GM19238 (cell line): ENCODE data around the gene PGD.
"Not testable (repeated sequence)": the region's sequence is repeated elsewhere in the genome, so short reads cannot be mapped to it uniquely, and the experiment has no call there.

Experiments
- DNase-seq: peaks from one replicate; pipeline ENCODE4 v3.0.0; 2011; ENCODE audit warnings: low spot score; ENCODE audit not compliant: insufficient read length

Gene PGD

GRCh38 chr1:10433790-10434189 lies 34.9 kb downstream of the PGD start:
- no peak for DNase-seq

GRCh38 chr1:10434590-10434989 lies 35.7 kb downstream of the PGD start:
- no peak for DNase-seq

GRCh38 chr1:10437052-10437451 lies 38.2 kb downstream of the PGD start:
- no peak for DNase-seq

GRCh38 chr1:10438677-10439163 lies 39.9 kb downstream of the PGD start:
- no peak for DNase-seq

GRCh38 chr1:10440305-10440704 lies 41.4 kb downstream of the PGD start:
- DNase-seq = no peak

GRCh38 chr1:10440794-10441193 lies 41.9 kb downstream of the PGD start:
- DNase-seq = no peak

GRCh38 chr1:10444248-10444647 lies 45.4 kb downstream of the PGD start:
- DNase-seq = no peak

GRCh38 chr1:10444795-10445397 lies 46.0 kb downstream of the PGD start:
- no peak for DNase-seq

- no peak for DNase-seq
These were observed 48.0 kb downstream of the PGD start for GRCh38 chr1:10446790-10447422.

- no peak for DNase-seq
These were observed 50.9 kb downstream of the PGD start, which contains the start of gene CORT for GRCh38 chr1:10449751-10450150. Gene CORT, plus strand, starts transcription at chr1:10450031. Its CDS starts 193 bp downstream, at chr1:10450224.

GRCh38 chr1:10450156-10450814 lies 51.4 kb downstream of the PGD start:
- no peak for DNase-seq

- no peak for DNase-seq
These were observed 52.0 kb downstream of the PGD start for GRCh38 chr1:10450836-10451235.

GRCh38 chr1:10451287-10451686 lies 52.4 kb downstream of the PGD start:
- no peak for DNase-seq

- no peak for DNase-seq
These were observed 57.2 kb downstream of the PGD start for GRCh38 chr1:10456048-10456447.

GRCh38 chr1:10456661-10457060 lies 57.8 kb downstream of the PGD start:
- DNase-seq = no peak

GRCh38 chr1:10457462-10457861 lies 58.6 kb downstream of the PGD start:
- DNase-seq = not testable (repeated sequence)

- no peak for DNase-seq
These were observed 59.0 kb downstream of the PGD start for GRCh38 chr1:10457875-10458274.

GRCh38 chr1:10459184-10459583 lies 60.3 kb downstream of the PGD start:
- DNase-seq = no peak

GRCh38 chr1:10467078-10467477 lies 68.2 kb downstream of the PGD start:
- DNase-seq = no peak

- DNase-seq = no peak
These were observed 71.2 kb downstream of the PGD start for GRCh38 chr1:10470043-10470442.
